ENCODE data around the gene CAP2.
"Not testable (repeated sequence)": the region's sequence is repeated elsewhere in the genome, so short reads cannot be mapped to it uniquely, and the experiment has no call there.

The CAP2 gene

DNA sequence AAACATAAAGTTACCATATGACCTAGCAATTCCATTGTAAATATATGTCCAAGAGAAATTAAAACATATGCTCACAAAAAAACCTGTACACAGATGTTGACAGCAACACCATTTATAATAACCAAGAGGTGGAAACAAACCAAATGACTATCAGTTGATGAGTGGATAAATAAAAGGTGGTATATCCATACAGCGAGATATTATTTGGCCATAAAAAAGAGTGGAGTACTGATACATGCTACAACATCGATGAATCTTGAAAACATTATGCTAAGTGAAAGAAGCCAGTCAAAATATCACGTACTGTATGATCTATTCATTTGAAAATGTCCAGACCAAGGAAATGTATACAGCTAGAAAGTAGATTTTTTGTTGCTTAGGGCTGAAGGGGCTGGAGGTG is 2.9 kb downstream of the CAP2 start:
- DNase-seq (ENCODE audit: low spot score), result no peak

DNA sequence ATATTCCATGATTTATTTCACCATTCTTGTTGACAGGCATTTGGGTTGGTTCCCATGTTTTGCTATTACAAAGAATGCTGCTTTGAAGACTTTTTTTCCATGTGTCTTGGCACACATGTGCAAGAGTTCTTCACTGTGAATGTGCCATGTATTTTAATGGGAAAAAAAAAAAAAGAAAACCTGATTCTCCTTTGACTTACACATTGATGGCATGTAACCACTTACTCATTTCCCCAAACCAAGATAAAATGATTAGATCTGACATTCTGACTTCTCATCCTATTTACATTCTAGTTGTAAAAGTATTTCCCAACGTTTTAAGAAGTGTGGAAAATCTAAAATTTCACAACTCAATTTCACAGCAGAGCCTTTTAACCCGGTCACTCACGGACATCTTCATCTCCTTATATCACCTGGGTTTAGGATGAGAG is 4.4 kb downstream of the CAP2 start:
- no peak for DNase-seq (ENCODE audit: low spot score)

- DNase-seq (ENCODE audit: low spot score), result not testable (repeated sequence)
Observed at GRCh38 chr6:17405181-17405943, 12.0 kb downstream of the CAP2 start.

- DNase-seq (ENCODE audit: low spot score), result no peak
Observed at GRCh38 chr6:17405944-17406245, 12.5 kb downstream of the CAP2 start.

GRCh38 chr6:17408081-17408480 is 14.7 kb downstream of the CAP2 start:
- DNase-seq (ENCODE audit: low spot score), result no peak

DNA sequence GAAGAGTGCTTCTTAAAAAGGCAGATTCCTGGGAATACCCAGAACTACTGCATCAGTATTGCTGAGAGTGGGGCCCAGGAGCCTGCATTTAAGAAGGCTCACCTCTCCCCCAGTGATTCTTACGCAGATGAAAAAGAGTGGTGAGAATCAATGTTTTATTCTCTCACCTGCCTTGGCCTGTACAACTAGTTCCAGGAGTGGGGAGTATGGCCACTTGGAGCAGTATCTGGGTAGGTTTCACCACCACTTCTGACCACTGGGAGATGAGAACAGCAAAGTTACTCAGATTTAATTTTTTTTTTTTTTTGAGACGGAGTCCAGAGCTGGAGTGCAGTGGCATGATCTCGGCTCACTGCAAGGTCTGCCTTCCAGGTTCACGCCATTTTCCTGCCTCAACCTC is 16.9 kb downstream of the CAP2 start:
- no peak for DNase-seq (ENCODE audit: low spot score)

DNA sequence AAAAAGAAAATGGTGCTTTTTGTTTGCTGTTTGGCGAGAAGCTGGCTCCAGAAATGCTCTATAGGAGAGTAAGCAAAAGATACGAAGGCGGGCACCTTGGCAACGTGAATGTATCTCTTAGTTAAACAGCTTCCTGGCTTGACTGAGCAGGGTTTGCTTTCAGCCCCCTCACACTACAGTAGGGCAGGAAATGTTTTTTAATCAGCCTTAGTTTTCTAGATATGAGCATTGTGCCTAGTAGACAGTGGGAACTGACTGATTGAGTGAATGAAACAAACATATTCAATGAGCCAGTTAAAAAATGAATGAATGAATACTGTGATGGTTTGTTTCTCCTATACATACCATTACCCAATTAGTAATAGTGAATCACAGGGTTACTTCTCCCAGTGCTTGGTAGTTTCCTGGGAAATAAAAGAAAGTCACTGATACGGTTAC is 19.9 kb downstream of the CAP2 start:
- peak; percentile 57 for DNase-seq (ENCODE audit: low spot score)

DNA sequence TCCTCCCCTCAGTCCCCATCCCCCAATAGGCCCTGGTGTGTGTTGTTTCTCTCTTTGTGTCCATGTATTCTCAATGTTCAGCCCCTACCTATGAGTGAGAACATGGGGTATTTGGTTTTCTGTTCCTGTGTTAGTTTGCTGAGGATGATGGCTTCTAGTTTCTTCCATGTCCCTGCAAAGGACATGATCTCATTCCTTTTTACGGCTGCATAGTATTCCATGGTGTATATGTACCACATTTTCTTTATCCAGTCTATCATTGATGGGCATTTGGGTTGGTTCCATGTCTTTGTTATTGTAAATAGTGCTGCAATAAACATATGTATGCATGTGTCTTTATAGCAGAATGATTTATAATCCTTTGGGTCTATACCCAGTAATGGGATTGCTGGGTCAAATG is 21.0 kb downstream of the CAP2 start:
- not testable (repeated sequence) for DNase-seq (ENCODE audit: low spot score)

DNA sequence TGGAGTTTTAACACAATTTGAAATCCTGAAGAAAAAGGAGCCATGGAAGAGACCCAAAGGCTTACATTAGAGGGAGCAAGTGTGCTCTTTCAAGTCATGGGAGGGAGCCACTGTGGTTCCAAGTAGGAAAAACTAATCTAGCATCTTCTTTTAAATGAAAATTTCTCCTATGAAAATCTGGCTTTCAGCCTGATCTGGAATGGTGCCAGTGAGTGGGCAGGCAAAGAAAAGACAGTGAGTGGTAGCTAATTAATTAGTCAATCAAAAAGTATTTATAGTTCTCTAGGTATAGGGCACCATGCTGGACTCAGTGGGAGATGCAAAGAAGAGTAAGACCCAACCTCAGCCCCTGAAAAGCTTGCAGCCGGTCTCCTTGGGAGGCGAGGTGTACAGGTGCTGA is 21.9 kb downstream of the CAP2 start:
- no peak for DNase-seq (ENCODE audit: low spot score)

DNA sequence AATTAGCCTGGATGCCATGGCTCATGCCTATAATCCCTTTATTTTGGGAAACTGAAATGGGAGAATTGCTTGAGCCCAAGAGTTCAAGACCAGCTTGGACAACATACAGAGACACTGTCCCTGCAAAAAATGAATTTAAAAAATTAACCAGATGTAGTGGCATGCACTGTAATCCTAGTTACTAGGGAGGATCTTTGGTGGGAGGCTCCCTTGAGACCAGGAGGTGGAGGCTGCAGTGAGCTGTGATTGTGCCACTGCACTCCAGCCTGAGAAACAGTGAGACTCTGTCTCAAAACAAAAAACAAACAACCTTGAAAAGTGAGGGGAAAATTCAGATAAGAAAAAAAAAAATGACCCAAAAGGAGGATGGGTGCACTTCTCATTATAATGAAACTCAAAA is 23.4 kb downstream of the CAP2 start:
- DNase-seq (ENCODE audit: low spot score), result no peak

DNA sequence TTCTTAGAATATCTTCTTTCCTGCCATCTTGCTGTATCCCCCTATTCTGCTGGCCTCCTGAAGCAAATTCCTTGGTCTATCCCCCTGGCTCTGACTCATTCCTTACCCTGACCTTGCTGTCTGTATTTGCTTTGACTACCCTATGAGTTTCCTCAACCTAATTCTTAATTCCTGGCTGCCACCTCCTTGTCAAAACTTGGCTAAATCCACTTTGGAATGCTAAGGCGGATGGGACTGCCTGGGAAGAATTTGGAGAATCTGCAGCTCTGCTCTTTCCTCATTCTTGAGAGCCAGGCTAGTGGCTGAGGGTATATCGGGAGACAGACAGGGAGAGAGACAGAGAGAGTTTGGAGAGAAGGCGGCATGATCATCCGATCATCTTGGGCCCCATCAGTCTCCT is 24.4 kb downstream of the CAP2 start:
- no peak for DNase-seq (ENCODE audit: low spot score)

- no peak for DNase-seq (ENCODE audit: low spot score)
Observed at GRCh38 chr6:17418281-17419188, 25.1 kb downstream of the CAP2 start.

- no peak for DNase-seq (ENCODE audit: low spot score)
Observed at GRCh38 chr6:17419189-17419575, 25.8 kb downstream of the CAP2 start.

DNA sequence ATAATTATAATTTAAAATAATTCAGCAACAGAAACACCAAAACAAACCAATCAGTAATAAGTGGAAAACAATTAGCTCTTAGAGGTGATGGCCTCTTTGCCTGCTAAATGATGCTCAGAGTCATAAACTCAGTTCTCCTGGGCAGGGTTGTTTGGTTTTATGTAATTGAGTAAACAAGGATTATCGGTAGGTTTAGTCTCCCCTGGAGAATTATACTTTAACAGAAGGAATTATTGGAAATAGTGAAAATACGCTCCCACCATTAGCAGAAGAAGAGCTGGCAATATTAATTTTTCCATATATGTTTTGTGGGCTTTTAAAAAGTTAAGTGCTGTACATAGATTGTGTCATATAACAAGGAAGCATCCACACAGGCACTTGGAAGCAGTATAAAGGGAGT is 27.0 kb downstream of the CAP2 start:
- no peak for DNase-seq (ENCODE audit: low spot score)

DNA sequence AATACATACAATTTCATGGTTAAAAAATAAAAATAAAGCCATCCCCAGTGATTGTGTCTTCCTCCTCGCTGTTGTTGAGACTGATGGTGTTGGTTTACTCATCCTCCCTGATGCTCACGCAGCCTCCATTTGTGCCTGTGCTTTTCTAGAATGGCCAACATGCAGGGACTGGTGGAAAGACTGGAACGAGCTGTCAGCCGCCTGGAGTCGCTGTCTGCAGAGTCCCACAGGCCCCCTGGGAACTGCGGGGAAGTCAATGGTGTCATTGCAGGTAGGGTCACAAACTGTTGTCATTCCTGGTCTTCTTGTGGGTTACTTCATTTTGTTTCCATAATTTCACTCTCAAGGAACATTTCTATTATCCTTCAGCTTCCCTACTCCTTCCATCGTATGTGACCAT is 28.0 kb downstream of the CAP2 start:
- no peak for DNase-seq (ENCODE audit: low spot score)

GRCh38 chr6:17423026-17423425 is 29.6 kb downstream of the CAP2 start:
- DNase-seq (ENCODE audit: low spot score), result peak; percentile 36

DNA sequence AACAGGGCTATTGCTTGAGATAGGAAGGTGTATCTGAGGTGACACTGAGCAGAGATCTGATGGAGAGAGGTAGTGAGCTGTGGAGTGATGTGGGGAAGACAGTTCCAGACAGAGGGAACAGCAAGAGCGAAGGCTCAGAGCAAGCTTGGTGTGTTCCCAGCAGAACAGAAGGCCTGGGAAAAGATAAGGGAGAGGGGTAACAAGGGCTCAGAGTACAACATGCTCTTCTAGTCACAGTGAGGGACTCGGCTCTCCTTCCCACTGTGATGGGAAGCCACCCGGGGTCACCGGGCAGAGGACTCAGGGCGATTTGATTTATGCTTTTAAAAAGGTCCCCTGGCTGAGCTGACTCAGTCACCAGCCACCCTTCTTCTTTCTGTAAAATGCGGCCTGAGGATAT is 33.7 kb downstream of the CAP2 start:
- no peak for DNase-seq (ENCODE audit: low spot score)

GRCh38 chr6:17427617-17428016 is 34.2 kb downstream of the CAP2 start:
- no peak for DNase-seq (ENCODE audit: low spot score)

DNA sequence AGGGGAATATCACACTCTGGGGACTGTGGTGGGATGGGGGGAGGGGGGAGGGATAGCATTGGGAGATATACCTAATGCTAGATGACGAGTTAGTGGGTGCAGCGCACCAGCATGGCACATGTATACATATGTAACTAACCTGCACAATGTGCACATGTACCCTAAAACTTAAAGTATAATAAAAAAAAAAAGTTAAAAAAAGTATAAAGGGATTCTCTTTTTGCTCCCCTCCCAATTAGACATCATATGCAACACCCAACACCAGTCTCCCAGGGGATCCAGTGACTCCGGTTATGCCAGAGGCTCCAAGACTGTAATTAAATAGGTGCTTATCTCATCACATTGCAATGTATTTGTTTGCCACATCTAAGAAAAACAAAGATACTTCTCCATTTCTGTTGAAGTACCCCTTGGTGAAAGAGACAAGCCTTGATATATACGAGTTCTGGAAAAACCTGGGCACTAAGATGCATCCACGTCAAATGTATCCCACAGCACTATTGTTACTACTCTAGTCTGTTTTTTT is 35.3 kb downstream of the CAP2 start:
- DNase-seq (ENCODE audit: low spot score), result not testable (repeated sequence)

- no peak for DNase-seq (ENCODE audit: low spot score)
Observed at GRCh38 chr6:17429383-17430061, 36.1 kb downstream of the CAP2 start.

- DNase-seq (ENCODE audit: low spot score), result no peak
Observed at GRCh38 chr6:17431581-17431980, 38.2 kb downstream of the CAP2 start.

GRCh38 chr6:17432356-17432755 is 39.0 kb downstream of the CAP2 start:
- DNase-seq (ENCODE audit: low spot score), result no peak
